Measurements from ENCODE around the gene TCF3.

TCF3 gene

DNA sequence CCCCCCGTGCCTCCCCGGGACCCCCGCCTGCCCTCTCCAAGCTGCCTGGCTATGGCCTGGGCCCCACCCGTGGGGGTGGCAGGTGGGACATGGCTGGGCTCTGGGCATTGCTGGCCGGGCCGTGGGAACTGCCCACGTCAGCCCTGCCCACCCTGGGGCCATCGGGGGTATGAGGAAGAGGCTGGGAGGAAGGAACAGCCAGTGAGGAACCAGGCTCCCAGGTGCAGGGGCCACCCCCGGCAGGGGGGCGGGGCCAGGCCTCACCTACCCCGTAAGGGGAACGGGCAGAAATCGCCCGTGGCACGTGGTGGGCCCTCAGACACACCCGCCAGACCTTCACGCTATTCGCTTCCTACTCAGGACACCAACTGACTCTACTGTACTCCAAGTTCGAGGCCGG, 22.4 kb downstream of the TCF3 start:
- DNase-seq (ENCODE audit: low spot score) = no peak

DNA sequence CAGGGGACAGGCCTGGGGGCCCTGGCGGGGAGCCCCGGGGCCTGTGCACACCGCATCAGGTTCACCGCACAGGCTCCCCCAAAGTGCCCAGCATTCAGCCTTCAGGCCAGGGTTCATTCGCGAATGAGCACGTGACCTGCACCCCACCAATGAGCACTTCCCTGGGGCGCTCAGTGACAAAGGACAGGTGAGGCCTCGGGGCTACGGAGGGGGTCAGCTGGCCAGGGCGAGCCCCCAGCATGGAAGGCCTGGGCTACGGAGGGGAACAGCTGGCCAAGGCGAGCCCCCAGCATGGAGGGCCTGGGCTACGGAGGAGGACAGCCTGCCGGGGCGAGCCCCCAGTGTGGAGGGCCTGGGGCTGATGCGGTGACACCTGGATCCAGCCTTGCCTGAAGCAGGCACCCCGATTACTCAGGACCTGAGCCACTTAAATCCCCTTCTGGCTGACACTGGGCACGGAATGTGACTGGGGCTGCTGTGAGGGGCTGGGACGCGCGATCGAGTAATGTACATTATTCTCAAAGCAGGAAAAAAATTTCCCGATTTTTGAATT, 23.1 kb downstream of the TCF3 start:
- no peak for DNase-seq (ENCODE audit: low spot score)

DNA sequence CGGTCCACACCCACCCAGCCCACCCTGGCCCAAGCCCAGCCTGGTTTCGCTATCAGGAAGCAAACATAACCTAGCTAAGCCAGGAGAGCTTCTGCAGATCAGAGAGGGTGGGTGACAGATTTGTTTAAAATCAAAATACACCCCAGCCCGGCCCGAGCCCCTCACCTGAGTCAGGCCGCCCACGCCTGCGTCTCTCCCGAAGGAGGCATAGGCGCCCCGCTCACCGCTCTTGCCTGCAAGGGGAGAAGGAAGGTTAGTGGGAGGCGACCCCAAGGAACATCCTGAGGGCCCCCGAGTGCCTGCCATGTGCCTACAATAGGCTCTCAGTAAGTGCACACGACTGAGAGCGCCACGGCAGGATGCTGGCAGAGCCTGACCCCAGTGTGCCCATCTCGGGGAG, 25.2 kb downstream of the TCF3 start:
- DNase-seq (ENCODE audit: low spot score) = no peak

DNA sequence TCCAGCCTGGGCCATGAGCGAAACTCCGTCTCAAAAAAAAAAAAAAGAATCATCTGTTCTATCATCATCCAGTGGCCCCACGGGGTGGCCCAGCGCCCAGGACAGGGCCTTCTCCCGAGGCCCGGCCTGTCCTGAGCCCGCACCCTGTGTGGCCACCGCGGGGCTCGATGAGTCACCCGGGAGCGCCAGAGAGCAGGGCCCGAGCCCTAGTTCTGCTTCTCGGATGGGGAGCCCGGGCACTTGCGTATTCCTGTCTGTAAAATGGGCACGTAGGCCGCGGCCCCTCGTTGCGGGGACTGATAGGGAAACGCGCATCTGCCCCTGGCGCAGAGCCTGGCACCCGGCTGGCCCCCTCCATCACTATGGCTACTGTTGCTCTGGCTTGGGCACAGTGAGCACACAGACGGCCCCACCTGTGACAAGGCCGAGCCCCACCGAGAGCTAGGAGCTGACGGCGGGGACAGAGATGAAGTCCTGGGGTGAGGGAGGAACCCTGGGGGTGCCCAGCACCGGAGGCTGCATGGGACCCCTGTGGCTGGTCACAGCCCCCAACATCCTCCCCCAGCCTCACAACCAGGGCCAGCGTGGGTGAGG, 25.9 kb downstream of the TCF3 start:
- DNase-seq (ENCODE audit: low spot score) = no peak

GRCh38 chr19:1624458-1624857, 28.0 kb downstream of the TCF3 start:
- peak; percentile 57 for DNase-seq (ENCODE audit: low spot score)

DNA sequence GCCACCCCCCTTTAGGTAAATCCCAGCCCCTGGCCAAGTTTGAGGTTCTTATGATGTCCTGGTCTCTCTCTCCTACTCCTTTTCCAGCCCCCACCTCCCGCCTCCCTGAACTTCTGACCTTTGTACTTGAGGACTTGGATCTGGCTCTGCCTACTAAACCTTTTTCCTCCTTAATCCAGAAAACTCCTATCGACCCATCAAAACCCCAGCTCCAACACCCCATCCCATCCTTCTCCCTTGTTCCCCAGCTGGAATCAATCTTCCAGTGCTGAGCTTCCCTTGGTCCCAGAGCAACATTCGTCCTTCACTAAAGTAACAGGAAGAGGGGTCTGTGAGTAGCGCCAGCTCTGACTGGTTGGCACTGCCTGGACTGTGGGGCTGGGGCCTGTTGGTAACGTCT, 29.9 kb downstream of the TCF3 start:
- DNase-seq (ENCODE audit: low spot score) = no peak

GRCh38 chr19:1622007-1622406, 30.4 kb downstream of the TCF3 start:
- DNase-seq (ENCODE audit: low spot score) = no peak

GRCh38 chr19:1621574-1621973, 30.8 kb downstream of the TCF3 start:
- DNase-seq (ENCODE audit: low spot score) = no peak

DNA sequence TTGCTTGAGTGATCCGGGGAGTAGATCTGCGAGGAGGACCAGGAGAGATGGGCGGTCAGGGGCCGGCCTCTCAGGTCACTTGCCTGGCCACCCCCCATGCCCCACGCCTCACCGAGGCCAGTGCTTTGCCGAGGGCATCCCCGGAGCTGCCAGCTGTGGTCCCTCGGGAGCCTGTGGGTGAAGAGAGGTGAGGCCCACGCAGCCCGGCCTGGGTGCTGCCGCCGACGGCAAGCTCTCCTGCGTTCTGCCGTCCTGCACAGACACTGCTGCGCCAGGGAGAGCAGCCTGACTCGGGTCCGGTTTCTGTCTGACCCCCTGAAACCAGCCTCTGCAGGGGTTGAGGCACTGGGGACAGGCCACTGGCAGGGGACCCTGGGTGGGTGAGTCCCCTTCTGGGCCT, 31.4 kb downstream of the TCF3 start:
- DNase-seq (ENCODE audit: low spot score) = no peak

DNA sequence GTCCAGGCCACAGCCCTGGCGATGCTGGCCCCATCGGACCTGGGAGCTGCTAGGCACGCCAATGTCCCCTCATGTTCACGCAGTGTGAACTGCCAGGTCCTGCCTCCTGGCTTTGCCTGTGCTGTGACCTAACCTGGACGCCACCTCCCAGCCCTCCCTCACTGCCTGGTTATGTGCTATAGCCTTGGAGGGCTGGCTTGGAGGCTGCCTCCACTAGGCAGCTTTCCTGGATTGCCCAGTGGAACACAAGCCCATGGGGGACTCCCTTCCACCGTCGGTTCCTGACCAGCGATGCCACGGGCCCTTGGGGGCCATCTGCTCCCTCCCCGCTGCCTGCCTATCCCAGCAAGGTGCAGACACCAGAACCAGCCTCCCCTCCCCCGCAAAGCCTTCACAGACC, 31.9 kb downstream of the TCF3 start:
- DNase-seq (ENCODE audit: low spot score) = no peak

DNA sequence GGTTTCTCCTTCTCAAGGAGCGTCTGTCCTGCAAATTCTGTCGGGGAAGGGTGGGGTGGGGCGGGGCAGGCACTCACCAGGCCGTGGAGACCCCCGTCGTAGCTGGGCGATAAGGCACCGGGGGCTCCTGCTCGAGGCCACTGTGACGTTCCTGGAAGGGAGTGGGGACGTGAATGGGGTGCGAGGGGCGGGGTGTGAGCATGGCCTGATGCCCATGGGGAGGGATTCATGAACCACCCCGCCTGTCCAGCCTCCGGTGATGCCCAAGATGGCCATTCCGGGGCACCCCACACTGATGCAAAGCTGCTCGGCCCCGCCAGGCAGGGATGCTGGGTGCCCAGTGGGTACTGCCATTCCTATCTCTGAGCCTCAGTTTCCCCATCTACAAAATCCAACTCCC, 32.7 kb downstream of the TCF3 start:
- DNase-seq (ENCODE audit: low spot score) = no peak

DNA sequence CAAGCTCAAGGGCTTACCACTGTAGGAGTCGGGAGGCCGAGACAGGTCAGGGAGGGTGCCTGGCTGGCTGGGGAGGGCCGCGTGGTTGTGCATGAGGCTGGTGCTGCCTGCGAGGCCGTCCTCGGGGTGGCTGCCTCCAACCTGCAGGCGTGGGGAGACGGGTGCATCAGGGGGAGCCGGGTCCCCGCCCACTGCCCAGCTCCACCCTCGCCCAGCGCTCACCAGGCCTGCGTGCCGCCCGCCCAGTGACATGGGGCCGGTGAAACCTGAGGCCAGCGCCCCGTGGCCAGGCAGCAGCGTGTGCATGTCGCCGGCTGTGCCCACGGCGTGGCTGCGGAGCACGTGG, 33.3 kb downstream of the TCF3 start:
- no peak for DNase-seq (ENCODE audit: low spot score)

- no peak for DNase-seq (ENCODE audit: low spot score)
Measured at GRCh38 chr19:1618157-1619093, 34.0 kb downstream of the TCF3 start.

DNA sequence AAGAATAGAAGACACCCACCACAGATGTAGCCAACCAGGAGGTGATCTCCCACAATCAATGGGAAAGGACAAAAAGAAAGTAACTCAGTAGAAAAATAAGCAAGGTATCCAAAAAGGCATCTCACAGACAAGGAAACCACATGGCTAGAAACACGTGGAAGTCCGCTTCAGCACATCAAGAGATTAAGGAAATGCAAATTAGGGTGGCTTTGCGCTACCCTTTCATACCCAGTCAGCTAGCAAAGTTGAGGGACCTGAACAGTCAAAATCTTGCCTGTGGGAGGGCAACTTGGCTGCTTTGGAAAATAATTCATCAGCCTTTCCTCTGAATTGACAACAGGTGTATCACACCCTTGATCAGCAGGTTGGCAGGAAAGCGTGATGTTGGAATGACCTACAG, 35.5 kb downstream of the TCF3 start:
- DNase-seq (ENCODE audit: low spot score) = no peak

- DNase-seq (ENCODE audit: low spot score) = no peak
Measured at GRCh38 chr19:1616396-1616795, 36.0 kb downstream of the TCF3 start.

DNA sequence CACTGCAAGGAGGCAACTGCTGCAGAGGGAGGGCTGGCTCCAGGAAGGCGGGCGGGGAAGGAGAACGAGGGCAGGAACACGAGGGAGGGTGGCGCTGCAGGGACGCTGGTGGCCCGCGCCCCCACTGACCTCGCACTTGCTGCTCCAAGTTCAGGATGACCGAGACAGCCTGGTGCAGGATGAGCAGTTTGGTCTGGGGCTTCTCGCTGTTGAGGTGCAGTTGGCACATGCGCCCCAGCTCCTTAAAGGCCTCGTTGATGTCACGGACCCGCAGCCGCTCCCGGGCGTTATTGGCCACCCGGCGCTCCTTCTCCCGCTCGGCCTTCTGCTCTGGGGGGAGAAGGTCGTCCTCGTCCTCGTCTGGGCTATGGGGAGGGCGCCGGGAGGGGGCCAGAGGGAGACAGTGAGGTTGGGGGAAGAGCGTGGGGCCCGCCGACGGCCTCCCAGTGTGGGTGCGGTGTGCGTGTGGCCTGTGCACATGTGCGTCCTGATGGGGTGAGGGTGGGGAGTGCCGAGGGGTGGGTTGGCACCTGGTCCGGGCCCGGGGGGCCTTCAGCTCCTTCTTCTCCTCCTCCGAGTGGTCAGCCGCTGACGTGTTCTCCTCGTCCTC, 37.2 kb downstream of the TCF3 start:
- DNase-seq (ENCODE audit: low spot score) = no peak

GRCh38 chr19:1613808-1614570, 38.4 kb downstream of the TCF3 start:
- no peak for DNase-seq (ENCODE audit: low spot score)

DNA sequence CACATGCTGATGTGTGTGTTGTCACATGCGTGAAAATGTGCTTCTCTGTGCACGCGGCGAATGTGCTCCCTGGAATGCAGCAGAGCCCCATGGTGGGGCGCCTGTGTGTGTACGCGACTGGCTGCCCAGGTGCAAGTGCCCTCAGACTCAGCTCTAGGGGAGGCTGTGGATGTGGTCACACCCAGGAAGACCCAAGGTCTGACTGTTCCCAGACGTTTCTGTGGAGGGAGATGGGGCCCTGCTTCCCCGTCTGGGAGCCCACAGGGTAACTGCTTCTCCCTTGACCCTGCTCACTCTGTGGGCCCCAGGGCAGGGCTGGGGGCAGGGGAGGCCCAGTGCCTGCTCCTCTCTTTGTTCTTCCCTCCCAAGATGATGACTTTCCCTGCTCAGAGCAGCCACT, 39.3 kb downstream of the TCF3 start:
- no peak for DNase-seq (ENCODE audit: low spot score)

- DNase-seq (ENCODE audit: low spot score) = no peak
Measured at GRCh38 chr19:1612114-1613086, 40.0 kb downstream of the TCF3 start.

DNA sequence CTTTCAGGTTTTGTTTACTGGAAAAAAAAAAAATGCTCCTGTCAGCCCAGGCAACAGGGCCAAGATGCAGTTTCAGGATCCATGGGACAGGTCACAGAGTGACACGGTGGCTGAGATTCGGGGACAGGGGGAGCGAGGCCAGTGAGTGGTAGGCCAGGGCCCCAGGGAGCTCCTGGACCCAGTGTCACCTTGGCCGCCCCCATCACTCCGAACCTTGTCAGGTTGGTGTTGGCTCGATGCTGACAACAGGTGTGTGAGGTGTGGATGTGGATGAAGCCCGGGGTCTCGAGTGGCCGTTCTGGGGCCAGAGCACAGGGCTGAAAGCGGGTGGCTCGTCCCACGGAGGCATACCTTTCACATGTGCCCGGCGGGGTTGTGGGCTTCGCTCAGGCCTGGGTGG, 41.1 kb downstream of the TCF3 start:
- no peak for DNase-seq (ENCODE audit: low spot score)

DNA sequence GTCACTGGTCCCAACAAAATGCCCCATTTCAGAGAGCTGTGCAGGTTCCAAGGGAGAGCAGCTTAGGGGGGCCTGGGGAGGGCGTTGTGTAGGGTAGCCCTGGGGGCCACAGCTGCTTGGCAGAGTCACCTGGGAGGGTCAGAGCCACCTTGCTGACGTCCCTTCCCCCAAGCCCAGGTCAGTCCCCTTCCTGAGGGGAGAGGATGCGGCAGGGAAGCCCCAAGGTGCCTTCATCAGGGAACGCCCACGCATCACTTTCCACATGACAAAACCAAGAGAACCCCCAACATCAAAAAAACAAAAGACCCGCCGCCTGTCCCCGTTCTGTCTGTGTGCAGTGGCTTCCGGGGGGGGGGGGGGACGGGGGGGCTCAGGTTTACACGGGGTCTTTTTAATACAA, 41.8 kb downstream of the TCF3 start:
- DNase-seq (ENCODE audit: low spot score) = no peak

All from Ammon's horn (tissue), 1 donor.